ENCODE measurements around the gene SPO11. TPM values are rescaled to one million over a fixed set of nuclear protein-coding genes. Genes with fewer than 3 reads are reported as not detected.

SPO11 gene
- total and polyA plus RNA-seq, 9 of the 15 experiments (the other 6 are each of a cell fraction or from before 2014, with no cell fraction given): not detected

DNA sequence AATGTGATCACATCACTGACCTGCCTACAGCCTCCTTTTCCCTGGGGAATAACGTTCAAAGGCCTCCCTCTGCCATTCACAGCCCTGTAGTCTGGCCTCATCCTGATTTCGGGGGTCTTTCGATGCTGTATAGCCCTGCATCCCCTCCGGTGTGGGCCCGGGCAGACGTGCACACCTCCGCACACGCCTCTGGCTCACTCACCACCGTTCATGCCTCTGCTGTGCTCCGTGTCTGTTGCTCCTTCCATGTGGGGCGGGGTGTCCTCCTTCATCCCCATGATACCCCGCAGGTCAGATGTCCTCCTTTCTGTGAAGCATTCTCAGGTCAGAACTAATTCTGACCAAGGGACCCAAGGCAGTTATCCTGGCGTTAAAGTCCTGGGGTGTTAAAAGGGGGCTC is 47.7 kb downstream of the SPO11 start:
- H2AFZ ChIP-seq (ENCODE audit: low read depth, low read length): no peak overlapping the region
- FAIRE-seq (no peak), DNase-seq (ENCODE audit: extremely low read depth in 1 of 4, low spot score in 3 of 4) (no peak), ATAC-seq (no peak)
- H3K4me3 ChIP-seq: no peak overlapping the region
- H3K79me2 ChIP-seq (ENCODE audit: control insufficient read depth, insufficient read depth, low read length): no peaks in the 10 kb centered on the region; the same call in 2 of the 3 replicates
- no peak overlapping the region for H3K4me2 ChIP-seq (ENCODE audit: insufficient read depth, low read length)
- no peaks in the 10 kb centered on the region for H3K27me3 ChIP-seq (ENCODE audit: control insufficient read depth in 2 of 2, insufficient read depth in 2 of 2, low read length in 2 of 2)
- H4K20me1 ChIP-seq (replicated peaks; ENCODE audit: control insufficient read depth, insufficient read depth, low read length): peaks cover 9% of the 10 kb centered on the region; the same call in 1 of the 2 replicates
- no peaks in the 10 kb centered on the region for H3K9me3 ChIP-seq (replicated peaks; ENCODE audit: control insufficient read depth, insufficient read depth, low read depth, low read length)
- no peak for TF ChIP-seq ZC3H11A (IDR thresholded peaks at IDR 0.05; ENCODE audit: low read depth, low read length)
- TF ChIP-seq, protein P1, sequence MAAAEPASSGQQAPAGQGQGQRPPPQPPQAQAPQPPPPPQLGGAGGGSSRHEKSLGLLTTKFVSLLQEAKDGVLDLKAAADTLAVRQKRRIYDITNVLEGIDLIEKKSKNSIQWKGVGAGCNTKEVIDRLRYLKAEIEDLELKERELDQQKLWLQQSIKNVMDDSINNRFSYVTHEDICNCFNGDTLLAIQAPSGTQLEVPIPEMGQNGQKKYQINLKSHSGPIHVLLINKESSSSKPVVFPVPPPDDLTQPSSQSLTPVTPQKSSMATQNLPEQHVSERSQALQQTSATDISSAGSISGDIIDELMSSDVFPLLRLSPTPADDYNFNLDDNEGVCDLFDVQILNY (CRISPR knock-in tag; IDR thresholded peaks at IDR 0.05): no peak
- TF ChIP-seq ZBTB17 (CRISPR knock-in tag; IDR thresholded peaks at IDR 0.05): no peak
- no peak for TF ChIP-seq NEUROD1 (IDR thresholded peaks at IDR 0.05; ENCODE audit: borderline replicate concordance, low read depth, low read length, partially characterized antibody)
- no peak for TF ChIP-seq DDX20 (tag; IDR thresholded peaks at IDR 0.05; ENCODE audit: low read depth)
- TF ChIP-seq, protein P2, sequence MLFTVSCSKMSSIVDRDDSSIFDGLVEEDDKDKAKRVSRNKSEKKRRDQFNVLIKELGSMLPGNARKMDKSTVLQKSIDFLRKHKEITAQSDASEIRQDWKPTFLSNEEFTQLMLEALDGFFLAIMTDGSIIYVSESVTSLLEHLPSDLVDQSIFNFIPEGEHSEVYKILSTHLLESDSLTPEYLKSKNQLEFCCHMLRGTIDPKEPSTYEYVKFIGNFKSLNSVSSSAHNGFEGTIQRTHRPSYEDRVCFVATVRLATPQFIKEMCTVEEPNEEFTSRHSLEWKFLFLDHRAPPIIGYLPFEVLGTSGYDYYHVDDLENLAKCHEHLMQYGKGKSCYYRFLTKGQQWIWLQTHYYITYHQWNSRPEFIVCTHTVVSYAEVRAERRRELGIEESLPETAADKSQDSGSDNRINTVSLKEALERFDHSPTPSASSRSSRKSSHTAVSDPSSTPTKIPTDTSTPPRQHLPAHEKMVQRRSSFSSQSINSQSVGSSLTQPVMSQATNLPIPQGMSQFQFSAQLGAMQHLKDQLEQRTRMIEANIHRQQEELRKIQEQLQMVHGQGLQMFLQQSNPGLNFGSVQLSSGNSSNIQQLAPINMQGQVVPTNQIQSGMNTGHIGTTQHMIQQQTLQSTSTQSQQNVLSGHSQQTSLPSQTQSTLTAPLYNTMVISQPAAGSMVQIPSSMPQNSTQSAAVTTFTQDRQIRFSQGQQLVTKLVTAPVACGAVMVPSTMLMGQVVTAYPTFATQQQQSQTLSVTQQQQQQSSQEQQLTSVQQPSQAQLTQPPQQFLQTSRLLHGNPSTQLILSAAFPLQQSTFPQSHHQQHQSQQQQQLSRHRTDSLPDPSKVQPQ (CRISPR knock-in tag; IDR thresholded peaks at IDR 0.05; ENCODE audit: borderline replicate concordance): no peak
- TF ChIP-seq HDGF (IDR thresholded peaks at IDR 0.05): no peak
- no peak for TF ChIP-seq SRF (CRISPR knock-in tag; IDR thresholded peaks at IDR 0.05)
- no peak for TF ChIP-seq ZFP36 (IDR thresholded peaks at IDR 0.05; ENCODE audit: low read depth, low read length, partially characterized antibody)
- no peak for TF ChIP-seq ZNF3 (CRISPR knock-in tag; IDR thresholded peaks at IDR 0.05)
- 80% methylated on average over 10 of the region's 13 CpGs for whole genome bisulfite sequencing (ENCODE audit: insufficient coverage, low coverage, missing lambda C conversion rate)
- H3K9me1 ChIP-seq (ENCODE audit: control insufficient read depth, insufficient read depth, low read length): no peaks in the 10 kb centered on the region
- H3K9ac ChIP-seq (ENCODE audit: insufficient read depth in 1 of 2, low read depth in 2 of 2, low read length in 2 of 2): no peak overlapping the region
- intact Hi-C loops (cut with micrococcal nuclease): no loop called here
- H3K36me3 ChIP-seq (ENCODE audit: control insufficient read depth, insufficient read depth, low read length): peaks cover 76% of the 10 kb centered on the region
- H3K27ac ChIP-seq (ENCODE audit: extremely low read depth, low read depth, low read length): no peak overlapping the region
- H3K4me1 ChIP-seq (replicated peaks in 1 of 2; ENCODE audit: control insufficient read depth in 2 of 2, insufficient read depth in 2 of 2, low read length in 2 of 2): peaks cover 0 to 9% of the 10 kb centered on the region in 2 experiments; a peak in 3 of 5 replicates
- in situ Hi-C loops (cut with MboI): loop anchor here (25.0 kb wide), 1 partner anchor 835 kb away; no protein-coding TSS in a partner anchor
- BruUV-seq (replicated peaks): no TSS peak
- ChIA-PET CTCF (ENCODE audit: low intra/inter-chr PET ratio) (no interaction called here), POLR2A (no interaction called here)
